Fibroblast of villous mesenchyme (primary cell): ENCODE measurements around the gene LOXL3. TPM values are rescaled to one million over a fixed set of nuclear protein-coding genes. Genes with fewer than 3 reads are reported as not detected.

Source experiments
- DNase-seq: peaks from one replicate; pipeline ENCODE4 v3.0.0-alpha.2; 2010; ENCODE audit warnings: low read depth
- H3K4me3 ChIP-seq: 2 replicates; pipeline ENCODE4 v1.5.1; 2011; ENCODE audit warnings: low read depth, mild to moderate bottlenecking, low read length
- CTCF ChIP-seq: IDR thresholded peaks from 2 replicates; pipeline ENCODE4 v1.5.1; 2012; ENCODE audit warnings: low read depth, mild to moderate bottlenecking, low read length; ENCODE audit not compliant: insufficient read depth
- total RNA-seq: library from RNA; depleted of rRNA; stranded (reverse); fragments of >200 nt; gene quantifications from 2 replicates; pipeline ENCODE4 v1.2.3, GENCODE V29; 2012

Gene LOXL3
- total RNA-seq, 1 donor, result 9.9 TPM

GRCh38 chr2:74551530-74551929, 2.2 kb downstream of the LOXL3 start:
- H3K4me3 ChIP-seq, result no peak overlapping the region
- no peak for DNase-seq
- TF ChIP-seq CTCF, result no peak

- DNase-seq, result no peak
- H3K4me3 ChIP-seq, result no peak overlapping the region
- TF ChIP-seq CTCF, result no peak
These were observed 3.5 kb downstream of the LOXL3 start for GRCh38 chr2:74550231-74550630.

GRCh38 chr2:74548900-74549826, 4.6 kb downstream of the LOXL3 start:
- H3K4me3 ChIP-seq, result peak overlapping the region; percentile 64
- peak; percentile 48 for DNase-seq
- TF ChIP-seq CTCF, result no peak

- no peak for TF ChIP-seq CTCF
- H3K4me3 ChIP-seq, result peak overlapping the region; percentile 64
- DNase-seq, result no peak
These were observed 5.3 kb downstream of the LOXL3 start for GRCh38 chr2:74548285-74548899.

GRCh38 chr2:74546004-74546403, 7.7 kb downstream of the LOXL3 start:
- no peak overlapping the region for H3K4me3 ChIP-seq
- no peak for DNase-seq
- no peak for TF ChIP-seq CTCF

GRCh38 chr2:74544634-74545033, 9.1 kb downstream of the LOXL3 start:
- peak; percentile 5 for TF ChIP-seq CTCF
- no peak overlapping the region for H3K4me3 ChIP-seq
- no peak for DNase-seq
